GM19351 (cell line): ENCODE data around the gene ZNF296.

ENCODE experiments used
- ATAC-seq: cut with Tn5 transposase; IDR thresholded peaks from one replicate; pipeline ENCODE4 v1.9.1; 2021; ENCODE audit warnings: mild to moderate bottlenecking, moderate library complexity; ENCODE audit not compliant: unreplicated experiment

Gene ZNF296

GRCh38 chr19:45032421-45032820 is 43.9 kb downstream of the ZNF296 start:
- ATAC-seq, result no peak

GRCh38 chr19:45030825-45031224 is 45.5 kb downstream of the ZNF296 start:
- ATAC-seq, result no peak

- ATAC-seq, result no peak
These were observed 48.9 kb downstream of the ZNF296 start for GRCh38 chr19:45027371-45027770.

GRCh38 chr19:45025264-45025663 is 51.0 kb downstream of the ZNF296 start:
- no peak for ATAC-seq

GRCh38 chr19:45023048-45023447 is 53.2 kb downstream of the ZNF296 start:
- no peak for ATAC-seq

- ATAC-seq, result no peak
These were observed 54.3 kb downstream of the ZNF296 start for GRCh38 chr19:45021971-45022370.
